Gastrocnemius medialis (tissue), 4 donors: ENCODE data around the gene MPZ. TPM values are rescaled to one million over a fixed set of nuclear protein-coding genes. Genes with fewer than 3 reads are reported as not detected.
"Not testable (repeated sequence)": the region's sequence is repeated elsewhere in the genome, so short reads cannot be mapped to it uniquely, and the experiment has no call there.

ENCODE experiments used
- ATAC-seq, 2 donors: fragments of 150-250 bp; one replicate each; pipeline ENCODE4 v1.9.1; 2016
- DNase-seq, 2 donors: peaks; one replicate each; pipeline ENCODE4 v3.0.0-alpha.2; 2019
- H3K27ac ChIP-seq, 4 donors: fragments of 200-600 bp; sonication (generic); 1 replicate in 1 of 4; 2 replicates in 3 of 4; pipeline ENCODE4 v1.5.1; 2016 to 2018; ENCODE audit warnings: mild to moderate bottlenecking in 2 of 4, moderate library complexity in 1 of 4
- H3K27me3 ChIP-seq, 3 donors: fragments of 200-600 bp; sonication (generic) in 2 of 3; 1 replicate in 1 of 3; 2 replicates in 2 of 3; pipeline versions ENCODE4 v1.5.1 to v1.6.0; 2016 to 2019; ENCODE audit warnings: mild to moderate bottlenecking in 1 of 3, moderate library complexity in 1 of 3
- H3K36me3 ChIP-seq, 2 donors: fragments of 200-600 bp; sonication (generic) in 1 of 2; one replicate each; pipeline ENCODE4 v1.5.1; 2017 to 2018
- H3K4me1 ChIP-seq, 2 donors: fragments of 200-600 bp; sonication (generic) in 1 of 2; one replicate each; pipeline ENCODE4 v1.5.1; 2016 to 2017; ENCODE audit warnings: mild to moderate bottlenecking in 2 of 2
- H3K4me3 ChIP-seq, 4 donors: fragments of 200-600 bp; sonication (generic) in 3 of 4; 1 replicate in 1 of 4; 2 replicates in 3 of 4; pipeline ENCODE4 v1.5.1; 2016 to 2019; ENCODE audit warnings: mild to moderate bottlenecking in 2 of 4
- H3K9me3 ChIP-seq, 3 donors: fragments of 200-600 bp; sonication (generic) in 2 of 3; 1 replicate in 1 of 3; 2 replicates in 2 of 3; pipeline ENCODE4 v1.5.1; 2016 to 2019
- CTCF ChIP-seq, 5 experiments: fragments of 450-650 bp in 3 of 5; fragments of 200-600 bp in 2 of 5; sonication (generic) in 2 of 5; IDR thresholded peaks in 4 of 5; conservative IDR thresholded peaks in 1 of 5; 1 replicate in 4 of 5; 2 replicates in 1 of 5; pipeline ENCODE4 v1.5.1; 2016 to 2019; ENCODE audit warnings: antibody characterized with exemption in 5 of 5, mild to moderate bottlenecking in 3 of 5, moderate library complexity in 3 of 5
- POLR2A ChIP-seq, 2 donors: fragments of 450-650 bp; IDR thresholded peaks; one replicate each; pipeline ENCODE4 v1.6.1; 2017; ENCODE audit warnings: antibody characterized with exemption in 2 of 2, mild to moderate bottlenecking in 2 of 2, moderate library complexity in 2 of 2
- in situ Hi-C, 4 donors: fragments of 200-750 bp; cut with MboI; loops; one replicate each; pipeline versions ENCODE4 v1.15.0 to v1.8.0; 2017; ENCODE audit warnings: low sequenced_read_pairs in 4 of 4
- intact Hi-C: fragments of 100-400 bp; cut with DNase I; formaldehyde crosslinking; loops from one replicate; pipeline ENCODE4 v1.15.1; 2023; ENCODE audit warnings: low total_unique reads
- total RNA-seq, 4 donors: library from RNA; depleted of rRNA; stranded (reverse); fragments of >200 nt; gene quantifications; one replicate each; pipeline versions ENCODE4 v1.1.0 to v1.2.3, GENCODE V29; 2016

MPZ gene
- total RNA-seq, 4 donors from 2014 or later, result 0.61 to 3.4 (median 2.1) TPM

GRCh38 chr1:161324020-161324419, 14.3 kb upstream of the MPZ start:
- intact Hi-C loops, result no loop called here
- Histone ChIP-seq H3K27ac (no peak overlapping the region), H3K4me1 (peaks cover 0 to 6% of the 10 kb centered on the region in 2 donors), H3K36me3 (peaks cover 0 to 54% of the 10 kb centered on the region in 2 donors), H3K9me3 (no peaks in the 10 kb centered on the region), H3K27me3 (no peaks in the 10 kb centered on the region), H3K4me3 (no peak overlapping the region)
- DNase-seq (no peak), ATAC-seq (no peak)
- TF ChIP-seq CTCF (IDR thresholded peaks at IDR 0.05 in 4 of 5, conservative IDR thresholded peaks at IDR 0.05 in 1 of 5), result no peak
- in situ Hi-C loops, result no loop called here

GRCh38 chr1:161315841-161316674, 6.3 kb upstream of the MPZ start:
- DNase-seq, H3K27ac ChIP-seq, H3K36me3 ChIP-seq, H3K27me3 ChIP-seq, H3K4me3 ChIP-seq, ATAC-seq, H3K9me3 ChIP-seq: not testable (repeated sequence)
- H3K4me1 ChIP-seq, result peaks cover 20 to 25% of the 10 kb centered on the region in 2 donors
- in situ Hi-C loops, result loop anchor here in 2 of 4 donors (10.0 kb wide), 2 partner anchors 69 to 91 kb away; partner anchors contain the start of genes APOA2 (in 1 of the 2) and TOMM40L (in 1 of the 2)
- intact Hi-C loops, result loop anchor here (2.0 kb wide), 1 partner anchor 89 kb away; the partner anchor contains the start of gene TOMM40L

- in situ Hi-C loops, result loop anchor here in 2 of 4 donors (10.0 kb wide), 2 partner anchors 70 to 90 kb away; partner anchors contain the start of genes APOA2 (in 1 of the 2) and TOMM40L (in 1 of the 2)
- ATAC-seq (peak; percentile 96 to 97), DNase-seq (peak; percentile 77 to 87)
- Histone ChIP-seq H3K27ac (peak within 1 kb of the TSS; percentile 95 to 99 (median 96)), H3K27me3 (no peaks in the 10 kb centered on the region), H3K4me3 (peak within 1 kb of the TSS; percentile 75 to 99 (median 93)), H3K4me1 (peaks cover 19 to 20% of the 10 kb centered on the region in 2 donors), H3K9me3 (no peaks in the 10 kb centered on the region), H3K36me3 (no peaks in the 10 kb centered on the region)
- intact Hi-C loops, result loop anchor here (2.0 to 5.0 kb wide), 3 partner anchors 68 to 972 kb away; partner anchors contain the start of genes COPA, NCSTN and TOMM40L
- TF ChIP-seq CTCF (IDR thresholded peaks at IDR 0.05 in 4 of 5, conservative IDR thresholded peaks at IDR 0.05 in 1 of 5) (peak in 3 of 5 experiments; percentile 14 to 31 (median 22)), POLR2A (IDR thresholded peaks at IDR 0.05) (peak; percentile 82 to 83)
Measured at GRCh38 chr1:161314201-161314981, 4.6 kb upstream of the MPZ start, which contains the start of gene SDHC. SDHC (plus strand) TSS chr1:161314381; CDS start chr1:161314406, 25 bp downstream.

GRCh38 chr1:161313554-161314200, 3.9 kb upstream of the MPZ start:
- intact Hi-C loops (loop anchor here (2.0 to 5.0 kb wide), 3 partner anchors 69 to 971 kb away; partner anchors contain the start of genes COPA, NCSTN and TOMM40L), in situ Hi-C loops (loop anchor here in 2 of 4 donors (10.0 kb wide), 2 partner anchors 71 to 89 kb away; partner anchors contain the start of genes APOA2 (in 1 of the 2) and TOMM40L (in 1 of the 2))
- ATAC-seq (peak; percentile 27 to 53), DNase-seq (no peak)
- no peaks in the 10 kb centered on the region for H3K9me3 ChIP-seq
- H3K4me3 ChIP-seq, result peak overlapping the region; percentile 75 to 99 (median 93)
- TF ChIP-seq POLR2A (IDR thresholded peaks at IDR 0.05) (no peak), CTCF (IDR thresholded peaks at IDR 0.05 in 4 of 5, conservative IDR thresholded peaks at IDR 0.05 in 1 of 5) (no peak)
- no peaks in the 10 kb centered on the region for H3K36me3 ChIP-seq
- H3K27ac ChIP-seq, result peak overlapping the region; percentile 95 to 99 (median 96)
- peaks cover 19 to 20% of the 10 kb centered on the region in 2 donors for H3K4me1 ChIP-seq
- no peaks in the 10 kb centered on the region for H3K27me3 ChIP-seq
